ENCODE results near the gene ERH. TPM values are rescaled to one million over a fixed set of nuclear protein-coding genes. Genes with fewer than 3 reads are reported as not detected.

Gene ERH
- total and polyA plus RNA-seq, 2 donors (not counting 3 experiments of a cell fraction or from before 2014, with no cell fraction given) = 157 to 263 TPM

DNA sequence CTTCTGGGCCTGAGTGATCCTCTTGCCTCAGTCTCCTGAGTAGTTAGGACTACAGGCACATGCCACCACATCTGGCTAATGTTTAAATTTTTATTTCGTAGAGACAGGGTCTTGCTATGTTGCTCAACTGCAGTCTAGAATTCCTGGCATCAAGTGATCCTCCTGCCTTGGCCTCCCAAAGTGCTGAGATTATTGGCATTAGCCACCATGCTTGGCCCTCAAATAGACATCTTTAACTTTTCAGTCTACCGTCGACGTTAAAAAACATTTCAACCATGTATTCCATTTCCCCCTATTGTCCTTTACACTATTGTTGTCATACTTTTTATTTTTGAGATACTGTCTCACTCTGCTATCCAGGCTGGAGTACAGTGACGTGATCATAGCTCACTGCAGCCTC, 22.4 kb downstream of the ERH start:
- no peak overlapping the region for H3K4me3 ChIP-seq (replicated peaks in 1 of 3; ENCODE audit: insufficient read depth in 1 of 3, low read depth in 1 of 3, low read length in 3 of 3)
- FAIRE-seq = no peak

More for the DNA sequence above, 22.4 kb downstream of the ERH start:
- no peak for DNase-seq (ENCODE audit: low read depth, low spot score)
- Histone ChIP-seq H3K27ac (ENCODE audit: insufficient read depth, low read depth, low read length) (no peak overlapping the region), H4K20me1 (replicated peaks; ENCODE audit: control insufficient read depth, extremely low read depth, insufficient read depth, low read length) (no peaks in the 10 kb centered on the region), H3K27me3 (ENCODE audit: control insufficient read depth in 2 of 2, insufficient read depth in 2 of 2, low read length in 2 of 2) (no peaks in the 10 kb centered on the region), H2AFZ (ENCODE audit: low read depth, low read length) (no peak overlapping the region), H3K4me1 (ENCODE audit: control insufficient read depth, extremely low read depth, insufficient read depth, low read length) (no peaks in the 10 kb centered on the region), H3K79me2 (ENCODE audit: control insufficient read depth, insufficient read depth, low read length) (peaks cover 3% of the 10 kb centered on the region), H3K9ac (replicated peaks; ENCODE audit: extremely low read depth, insufficient read depth, low read length) (no peak overlapping the region), H3K4me2 (ENCODE audit: insufficient read depth, low read length) (no peak overlapping the region), H3K36me3 (ENCODE audit: control insufficient read depth in 2 of 2, extremely low read depth in 1 of 2, insufficient read depth in 2 of 2, low read length in 2 of 2) (peaks cover 7 to 13% of the 10 kb centered on the region in 2 experiments), H3K9me3 (replicated peaks; ENCODE audit: control insufficient read depth, insufficient read depth, low read length) (no peaks in the 10 kb centered on the region), H3K9me1 (replicated peaks; ENCODE audit: control insufficient read depth, extremely low read depth, insufficient read depth, low read length) (no peaks in the 10 kb centered on the region)
- intact Hi-C loops (cut with micrococcal nuclease) = no loop called here
- TF ChIP-seq MYC (IDR thresholded peaks at IDR 0.05; ENCODE audit: low read depth, low read length) (no peak), EZH2 (IDR thresholded peaks at IDR 0.05; ENCODE audit: borderline replicate concordance, low read depth, low read length, severe bottlenecking) (no peak), FOS (IDR thresholded peaks at IDR 0.05; ENCODE audit: borderline replicate concordance, insufficient read depth, low read length) (no peak), GATA2 (IDR thresholded peaks at IDR 0.05; ENCODE audit: insufficient read depth, insufficient read length, low read depth, low read length) (no peak), POLR2AphosphoS5 (IDR thresholded peaks at IDR 0.05; ENCODE audit: insufficient read depth, low read depth, low read length) (no peak), JUN (IDR thresholded peaks at IDR 0.05; ENCODE audit: borderline replicate concordance, insufficient read depth, insufficient read length, low read depth) (no peak), POLR2A (IDR thresholded peaks at IDR 0.05; ENCODE audit: low read depth, low read length) (no peak)
- TF ChIP-seq, protein P1, sequence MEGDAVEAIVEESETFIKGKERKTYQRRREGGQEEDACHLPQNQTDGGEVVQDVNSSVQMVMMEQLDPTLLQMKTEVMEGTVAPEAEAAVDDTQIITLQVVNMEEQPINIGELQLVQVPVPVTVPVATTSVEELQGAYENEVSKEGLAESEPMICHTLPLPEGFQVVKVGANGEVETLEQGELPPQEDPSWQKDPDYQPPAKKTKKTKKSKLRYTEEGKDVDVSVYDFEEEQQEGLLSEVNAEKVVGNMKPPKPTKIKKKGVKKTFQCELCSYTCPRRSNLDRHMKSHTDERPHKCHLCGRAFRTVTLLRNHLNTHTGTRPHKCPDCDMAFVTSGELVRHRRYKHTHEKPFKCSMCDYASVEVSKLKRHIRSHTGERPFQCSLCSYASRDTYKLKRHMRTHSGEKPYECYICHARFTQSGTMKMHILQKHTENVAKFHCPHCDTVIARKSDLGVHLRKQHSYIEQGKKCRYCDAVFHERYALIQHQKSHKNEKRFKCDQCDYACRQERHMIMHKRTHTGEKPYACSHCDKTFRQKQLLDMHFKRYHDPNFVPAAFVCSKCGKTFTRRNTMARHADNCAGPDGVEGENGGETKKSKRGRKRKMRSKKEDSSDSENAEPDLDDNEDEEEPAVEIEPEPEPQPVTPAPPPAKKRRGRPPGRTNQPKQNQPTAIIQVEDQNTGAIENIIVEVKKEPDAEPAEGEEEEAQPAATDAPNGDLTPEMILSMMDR (IDR thresholded peaks at IDR 0.05; ENCODE audit: extremely low read depth in 1 of 2, insufficient read depth in 1 of 2, low read depth in 1 of 2, low read length in 2 of 2) = no peak
- TF ChIP-seq, protein P2, sequence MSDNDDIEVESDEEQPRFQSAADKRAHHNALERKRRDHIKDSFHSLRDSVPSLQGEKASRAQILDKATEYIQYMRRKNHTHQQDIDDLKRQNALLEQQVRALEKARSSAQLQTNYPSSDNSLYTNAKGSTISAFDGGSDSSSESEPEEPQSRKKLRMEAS (IDR thresholded peaks at IDR 0.05; ENCODE audit: insufficient read depth, insufficient read length) = no peak
- POLR2A ChIA-PET = no interaction called here
- CTCF ChIA-PET = no interaction called here
- no TSS peak for BruUV-seq (replicated peaks)
- dilution Hi-C loops (cut with MboI; ENCODE audit: extremely low pct_ligation_motif_present, low sequenced_read_pairs) = no loop called here
